Panc1 (cell line): ENCODE results near the gene CORO2B. TPM values are rescaled to one million over a fixed set of nuclear protein-coding genes. Genes with fewer than 3 reads are reported as not detected.

Experiments used
- ATAC-seq: fragments of 200-7000 bp; cut with Tn5 transposase; 2 replicates; pipeline ENCODE4 v1.9.1; 2020; ENCODE audit warnings: mild to moderate bottlenecking, moderate library complexity
- BruUV-seq: library from RNA; stranded (reverse); fragments of 400-500 nt; replicated peaks from 2 replicates; lab custom pipeline; 2021; lab: Mats Ljungman, UMichigan
- CTCF ChIA-PET: fragments of 300-600 bp; sonication (Branson Sonifier 250); formaldehyde crosslinking; loops from one replicate; lab custom pipeline; 2022; ENCODE audit warnings: antibody characterized with exemption; lab: Charles Lee
- POLR2A ChIA-PET: fragments of 300-600 bp; sonication (Branson Sonifier 250); formaldehyde crosslinking; loops from one replicate; lab custom pipeline; 2022; ENCODE audit warnings: antibody characterized with exemption; lab: Charles Lee
- DNase-seq: peaks from one replicate; pipeline ENCODE4 v3.0.0-alpha.2; 2010; ENCODE audit warnings: low read depth, low spot score
- H3K27ac ChIP-seq: 2 replicates; pipeline ENCODE4 v1.5.1; 2011; ENCODE audit warnings: mild to moderate bottlenecking, low read length, inconsistent platforms
- H3K27me3 ChIP-seq: fragments of 200-500 bp; sonication (Bioruptor generic); 2 replicates; pipeline ENCODE4 v1.6.0; 2014; ENCODE audit warnings: low read length, inconsistent platforms; ENCODE audit not compliant: control insufficient read depth, insufficient read depth
- H3K36me3 ChIP-seq: fragments of 200-500 bp; sonication (Bioruptor generic); 2 replicates; pipeline ENCODE4 v1.5.1; 2014; ENCODE audit warnings: inconsistent platforms, mild to moderate bottlenecking, low read length, moderate library complexity; ENCODE audit not compliant: control insufficient read depth, insufficient read depth
- H3K4me1 ChIP-seq: 2 replicates; pipeline ENCODE4 v1.5.1; 2011; ENCODE audit warnings: inconsistent platforms, mild to moderate bottlenecking, low read length, moderate library complexity; ENCODE audit not compliant: control insufficient read depth, insufficient read depth
- H3K4me3 ChIP-seq, 2 experiments: 2 replicates each; pipeline ENCODE4 v1.5.1; 2011 to 2012; ENCODE audit warnings: low read depth in 2 of 2, low read length in 2 of 2, mild to moderate bottlenecking in 2 of 2, inconsistent platforms in 1 of 2, moderate library complexity in 1 of 2
- H3K9me3 ChIP-seq: fragments of 200-500 bp; sonication (Bioruptor generic); 2 replicates; pipeline ENCODE4 v1.5.1; 2014; ENCODE audit warnings: low read depth, mild to moderate bottlenecking, inconsistent platforms, low read length, moderate library complexity; ENCODE audit not compliant: control insufficient read depth, insufficient read depth
- POLR2AphosphoS5 ChIP-seq: IDR thresholded peaks from 2 replicates; pipeline ENCODE4 v1.6.1; 2012; ENCODE audit warnings: mild to moderate bottlenecking, low read depth, low read length, moderate library complexity
- SIN3A ChIP-seq: IDR thresholded peaks from 2 replicates; pipeline ENCODE4 v1.6.1; 2012; ENCODE audit warnings: low read depth, mild to moderate bottlenecking, low read length, moderate library complexity, borderline replicate concordance; ENCODE audit not compliant: insufficient read depth
- TCF7L2 ChIP-seq: IDR thresholded peaks from 2 replicates; pipeline ENCODE4 v1.6.1; 2011; ENCODE audit warnings: mild to moderate bottlenecking, low read depth, low read length, inconsistent platforms
- in situ Hi-C: cut with HindIII; loops from 2 replicates; pipeline ENCODE4 v1.10.0; 2016; ENCODE audit warnings: low sequenced_read_pairs, low pct_unique_long_range_greater_than_20kb
- intact Hi-C: fragments of 100-400 bp; cut with micrococcal nuclease; formaldehyde crosslinking; loops from one replicate; pipeline ENCODE4 v1.10.0; 2022; ENCODE audit not compliant: unreplicated experiment
- total RNA-seq: library from RNA; stranded (reverse); gene quantifications from one replicate; pipeline ENCODE4 v1.2.1, GENCODE V29; 2021; ENCODE audit not compliant: unreplicated experiment
- TF ChIP-seq, protein P1 (sequence below): fragments of 450-650 bp; IDR thresholded peaks from 2 replicates; pipeline ENCODE4 v1.5.1; 2017; ENCODE audit warnings: mild to moderate bottlenecking
- TF ChIP-seq, protein P2 (sequence below), 2 experiments: IDR thresholded peaks; 2 replicates each; pipeline ENCODE4 v1.6.1; 2011 to 2012; ENCODE audit warnings: low read depth in 2 of 2, control low read depth in 1 of 2, low read length in 1 of 2, mild to moderate bottlenecking in 1 of 2, moderate library complexity in 1 of 2; ENCODE audit not compliant: insufficient read depth in 1 of 2

Gene CORO2B
- total RNA-seq, 1 experiment from 2014 or later: 0.36 TPM

DNA sequence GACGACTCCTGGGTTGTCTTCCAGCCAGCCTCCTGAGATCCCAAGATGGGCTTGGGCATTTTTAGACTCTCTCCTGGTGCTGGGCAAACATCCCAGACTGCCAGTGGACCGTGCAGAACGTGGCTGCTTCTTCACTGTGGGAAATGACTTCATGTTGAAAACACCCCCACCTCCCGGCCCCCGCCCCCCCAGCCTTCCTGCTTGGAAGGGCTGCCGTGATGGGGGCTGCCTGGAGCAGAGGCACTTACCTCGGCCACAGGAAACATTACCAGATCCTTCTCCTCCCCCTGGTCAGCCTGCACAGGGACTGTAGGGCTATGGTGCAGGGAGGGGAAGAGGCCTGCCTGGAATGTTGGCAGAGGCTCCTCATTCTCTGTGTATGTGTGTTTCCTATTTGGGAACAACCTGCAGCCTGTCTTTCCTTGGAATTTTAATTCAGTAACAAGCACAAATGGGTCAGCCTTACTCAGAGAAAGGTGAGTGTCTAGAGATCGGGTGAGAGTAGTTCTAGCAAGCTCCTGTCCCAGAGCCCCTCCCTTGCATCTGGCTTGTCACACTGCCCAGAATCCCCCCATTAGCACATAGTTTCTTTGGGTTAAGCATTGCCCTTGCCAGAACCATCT, 151.1 kb downstream of the CORO2B start:
- no TSS peak for BruUV-seq
- Histone ChIP-seq H3K4me1 (no peaks in the 10 kb centered on the region), H3K36me3 (no peaks in the 10 kb centered on the region), H3K27me3 (no peaks in the 10 kb centered on the region; the same call in 1 of the 2 replicates), H3K9me3 (no peaks in the 10 kb centered on the region), H3K27ac (no peak overlapping the region), H3K4me3 (no peak overlapping the region)
- POLR2A ChIA-PET: no interaction called here
- TF ChIP-seq, protein P1, sequence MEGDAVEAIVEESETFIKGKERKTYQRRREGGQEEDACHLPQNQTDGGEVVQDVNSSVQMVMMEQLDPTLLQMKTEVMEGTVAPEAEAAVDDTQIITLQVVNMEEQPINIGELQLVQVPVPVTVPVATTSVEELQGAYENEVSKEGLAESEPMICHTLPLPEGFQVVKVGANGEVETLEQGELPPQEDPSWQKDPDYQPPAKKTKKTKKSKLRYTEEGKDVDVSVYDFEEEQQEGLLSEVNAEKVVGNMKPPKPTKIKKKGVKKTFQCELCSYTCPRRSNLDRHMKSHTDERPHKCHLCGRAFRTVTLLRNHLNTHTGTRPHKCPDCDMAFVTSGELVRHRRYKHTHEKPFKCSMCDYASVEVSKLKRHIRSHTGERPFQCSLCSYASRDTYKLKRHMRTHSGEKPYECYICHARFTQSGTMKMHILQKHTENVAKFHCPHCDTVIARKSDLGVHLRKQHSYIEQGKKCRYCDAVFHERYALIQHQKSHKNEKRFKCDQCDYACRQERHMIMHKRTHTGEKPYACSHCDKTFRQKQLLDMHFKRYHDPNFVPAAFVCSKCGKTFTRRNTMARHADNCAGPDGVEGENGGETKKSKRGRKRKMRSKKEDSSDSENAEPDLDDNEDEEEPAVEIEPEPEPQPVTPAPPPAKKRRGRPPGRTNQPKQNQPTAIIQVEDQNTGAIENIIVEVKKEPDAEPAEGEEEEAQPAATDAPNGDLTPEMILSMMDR: no peak
- TF ChIP-seq POLR2AphosphoS5 (no peak), SIN3A (no peak), TCF7L2 (no peak)
- TF ChIP-seq, protein P2, sequence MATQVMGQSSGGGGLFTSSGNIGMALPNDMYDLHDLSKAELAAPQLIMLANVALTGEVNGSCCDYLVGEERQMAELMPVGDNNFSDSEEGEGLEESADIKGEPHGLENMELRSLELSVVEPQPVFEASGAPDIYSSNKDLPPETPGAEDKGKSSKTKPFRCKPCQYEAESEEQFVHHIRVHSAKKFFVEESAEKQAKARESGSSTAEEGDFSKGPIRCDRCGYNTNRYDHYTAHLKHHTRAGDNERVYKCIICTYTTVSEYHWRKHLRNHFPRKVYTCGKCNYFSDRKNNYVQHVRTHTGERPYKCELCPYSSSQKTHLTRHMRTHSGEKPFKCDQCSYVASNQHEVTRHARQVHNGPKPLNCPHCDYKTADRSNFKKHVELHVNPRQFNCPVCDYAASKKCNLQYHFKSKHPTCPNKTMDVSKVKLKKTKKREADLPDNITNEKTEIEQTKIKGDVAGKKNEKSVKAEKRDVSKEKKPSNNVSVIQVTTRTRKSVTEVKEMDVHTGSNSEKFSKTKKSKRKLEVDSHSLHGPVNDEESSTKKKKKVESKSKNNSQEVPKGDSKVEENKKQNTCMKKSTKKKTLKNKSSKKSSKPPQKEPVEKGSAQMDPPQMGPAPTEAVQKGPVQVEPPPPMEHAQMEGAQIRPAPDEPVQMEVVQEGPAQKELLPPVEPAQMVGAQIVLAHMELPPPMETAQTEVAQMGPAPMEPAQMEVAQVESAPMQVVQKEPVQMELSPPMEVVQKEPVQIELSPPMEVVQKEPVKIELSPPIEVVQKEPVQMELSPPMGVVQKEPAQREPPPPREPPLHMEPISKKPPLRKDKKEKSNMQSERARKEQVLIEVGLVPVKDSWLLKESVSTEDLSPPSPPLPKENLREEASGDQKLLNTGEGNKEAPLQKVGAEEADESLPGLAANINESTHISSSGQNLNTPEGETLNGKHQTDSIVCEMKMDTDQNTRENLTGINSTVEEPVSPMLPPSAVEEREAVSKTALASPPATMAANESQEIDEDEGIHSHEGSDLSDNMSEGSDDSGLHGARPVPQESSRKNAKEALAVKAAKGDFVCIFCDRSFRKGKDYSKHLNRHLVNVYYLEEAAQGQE (IDR thresholded peaks at IDR 0.05; ENCODE audit: insufficient read depth in 1 of 2, low read depth in 2 of 2, low read length in 1 of 2): no peak
- CTCF ChIA-PET: interaction anchor here (0.6 kb wide), 2 partner anchors 146 to 195 kb away, joined by 3 read pairs; no protein-coding TSS in a partner anchor
- ATAC-seq: no peak; the same call in 1 of the 2 replicates
- in situ Hi-C loops (no loop called here), intact Hi-C loops (loop anchor here (2.0 kb wide), 1 partner anchor 145 kb away; no protein-coding TSS in a partner anchor)
- no peak for DNase-seq

DNA sequence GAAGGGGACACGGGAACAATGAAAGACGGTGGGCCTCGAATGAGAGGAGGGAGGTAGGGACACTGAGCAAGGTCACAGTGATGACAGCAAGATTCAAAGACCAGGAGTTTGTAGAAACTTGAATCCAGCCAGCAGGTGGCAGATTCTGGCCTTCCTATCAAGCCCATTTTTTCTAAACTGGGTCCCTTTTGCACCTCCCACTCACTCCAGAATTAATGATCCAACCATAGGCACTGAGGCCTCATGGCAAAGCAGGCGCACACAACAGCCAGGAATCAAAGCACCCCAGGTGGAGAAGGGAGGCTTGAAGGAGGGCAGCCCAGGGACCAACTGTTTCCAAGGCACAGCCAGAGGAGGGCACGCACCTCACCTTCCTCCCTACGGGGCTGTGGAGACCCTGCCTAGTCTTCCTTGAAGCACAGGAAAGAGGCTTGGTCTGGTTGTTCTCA, 151.7 kb downstream of the CORO2B start:
- ATAC-seq: peak; percentile 70; the same call in 1 of the 2 replicates
- BruUV-seq: no TSS peak
- Histone ChIP-seq H3K27me3 (no peaks in the 10 kb centered on the region; the same call in 1 of the 2 replicates), H3K36me3 (no peaks in the 10 kb centered on the region), H3K4me3 (no peak overlapping the region), H3K27ac (no peak overlapping the region), H3K4me1 (no peaks in the 10 kb centered on the region), H3K9me3 (no peaks in the 10 kb centered on the region)
- no peak for DNase-seq
- TF ChIP-seq, protein P1: peak; percentile 72
- TF ChIP-seq, protein P2 (IDR thresholded peaks at IDR 0.05; ENCODE audit: insufficient read depth in 1 of 2, low read depth in 2 of 2, low read length in 1 of 2): no peak
- POLR2A ChIA-PET: no interaction called here
- CTCF ChIA-PET: interaction anchor here (0.6 to 1.0 kb wide), 2 partner anchors 145 to 146 kb away, joined by 3 read pairs; no protein-coding TSS in a partner anchor
- in situ Hi-C loops: no loop called here
- intact Hi-C loops: loop anchor here (2.0 kb wide), 1 partner anchor 144 kb away; no protein-coding TSS in a partner anchor
